Ecto neural progenitor cell (in vitro differentiated cells): ENCODE results near the gene OTOGL.
"Not testable (repeated sequence)": the region's sequence is repeated elsewhere in the genome, so short reads cannot be mapped to it uniquely, and the experiment has no call there.

Experiments used
- DNase-seq: peaks from one replicate; pipeline ENCODE4 v3.0.0-alpha.2; 2018; ENCODE audit warnings: low spot score

The OTOGL gene

DNA sequence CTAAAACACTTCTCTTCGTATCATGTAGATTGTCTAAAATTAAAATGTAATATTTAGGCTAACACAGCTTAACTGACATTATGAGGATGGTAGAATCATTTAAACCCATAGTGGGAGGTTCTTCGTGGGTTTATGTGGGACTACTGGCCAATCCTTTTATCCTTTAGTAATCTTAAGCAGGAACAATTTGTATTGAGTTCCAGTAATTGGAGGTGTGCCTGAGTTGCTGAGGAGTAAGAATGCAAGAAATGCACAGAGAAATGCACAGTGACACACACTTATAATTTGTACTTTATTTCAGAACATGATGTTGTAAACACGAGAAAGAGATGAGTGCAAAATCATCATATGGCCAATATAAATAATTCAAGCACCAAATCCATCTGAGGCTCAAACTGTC is 22.3 kb downstream of the OTOGL start:
- DNase-seq: no peak

DNA sequence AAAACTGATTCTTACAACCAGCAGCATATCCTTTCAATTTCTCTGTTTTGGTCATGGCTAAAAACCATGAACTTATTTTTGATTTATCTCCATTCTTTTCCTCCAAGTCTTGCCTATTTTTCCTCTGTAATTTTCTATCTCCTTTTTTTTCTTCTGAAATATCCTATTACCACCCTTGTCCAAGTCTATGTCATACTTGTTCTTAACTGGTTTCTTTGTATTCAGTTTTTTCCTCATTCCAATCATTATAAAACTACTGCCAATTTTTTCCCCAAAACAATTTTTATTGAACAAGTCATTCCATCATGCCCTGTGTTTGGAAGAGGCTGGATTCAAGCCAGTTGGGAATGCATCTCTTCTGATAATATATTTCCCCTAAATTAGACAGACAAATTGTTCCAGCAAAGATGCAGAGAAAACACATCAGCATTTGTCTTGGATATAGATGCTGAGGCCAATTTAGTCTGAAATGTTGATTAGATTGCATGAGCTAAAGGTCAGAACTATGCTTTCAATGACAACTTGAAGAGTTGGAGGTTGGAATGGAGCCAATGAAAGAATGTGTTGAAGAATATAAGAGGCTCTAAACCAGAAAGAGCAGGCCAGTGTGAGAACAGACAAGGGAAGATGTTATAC is 30.7 kb downstream of the OTOGL start:
- DNase-seq: no peak

DNA sequence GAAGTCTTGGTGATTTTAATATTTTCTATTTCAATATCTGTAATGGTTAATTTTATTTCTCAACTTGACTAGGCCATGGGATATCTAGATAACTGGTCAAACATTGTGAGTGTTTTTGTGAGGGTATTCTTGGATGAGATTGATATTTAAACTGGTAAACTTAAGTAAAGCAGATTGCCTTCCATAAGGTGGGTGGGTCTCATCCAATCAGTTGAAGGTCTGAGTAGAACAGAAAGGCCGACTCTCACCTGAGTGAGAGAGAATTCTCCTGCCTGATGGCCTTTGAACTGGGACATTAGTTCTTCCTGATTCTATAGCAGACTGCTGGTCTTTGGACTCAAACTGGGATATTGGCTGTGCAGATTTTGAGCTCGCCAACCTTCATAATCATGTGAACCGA is 36.3 kb downstream of the OTOGL start:
- no peak for DNase-seq

DNA sequence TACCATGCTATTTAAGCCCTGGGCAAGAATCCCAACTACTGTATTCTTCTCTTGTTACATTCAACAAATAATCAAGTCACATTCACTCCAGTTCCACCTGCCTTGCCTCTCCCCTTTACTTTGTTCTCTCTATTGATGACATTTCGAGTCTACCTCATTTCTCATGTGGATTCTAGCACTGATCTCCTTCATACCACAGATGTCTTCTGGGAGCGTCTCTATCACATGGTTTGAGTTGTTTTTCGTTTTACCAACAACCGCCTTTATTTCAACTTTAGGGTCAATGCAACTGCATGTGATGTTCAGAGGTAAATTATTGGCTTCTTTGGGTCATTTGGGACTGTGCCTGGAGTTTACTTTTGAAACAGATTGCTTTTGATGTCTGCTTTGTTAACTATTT is 40.7 kb downstream of the OTOGL start:
- DNase-seq: no peak

DNA sequence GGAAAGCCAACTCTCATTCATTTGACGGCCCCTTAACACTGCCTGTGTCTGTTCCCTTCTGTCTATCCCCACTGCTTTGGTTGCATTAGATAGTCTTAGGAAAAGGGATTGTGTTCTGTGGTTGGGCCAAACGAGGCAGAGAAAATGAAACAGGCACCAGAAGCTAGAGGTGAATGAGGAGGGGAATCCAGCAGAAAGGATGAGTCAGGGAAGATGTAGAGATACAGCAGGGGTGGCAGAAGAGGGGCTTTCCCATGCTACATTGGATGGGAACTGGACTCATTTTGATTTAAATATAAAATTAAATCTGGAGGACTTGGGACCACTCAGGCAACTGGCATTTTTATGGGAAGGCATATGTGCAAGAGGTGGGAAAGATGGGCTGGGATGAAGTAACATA is 43.3 kb downstream of the OTOGL start:
- DNase-seq: no peak

DNA sequence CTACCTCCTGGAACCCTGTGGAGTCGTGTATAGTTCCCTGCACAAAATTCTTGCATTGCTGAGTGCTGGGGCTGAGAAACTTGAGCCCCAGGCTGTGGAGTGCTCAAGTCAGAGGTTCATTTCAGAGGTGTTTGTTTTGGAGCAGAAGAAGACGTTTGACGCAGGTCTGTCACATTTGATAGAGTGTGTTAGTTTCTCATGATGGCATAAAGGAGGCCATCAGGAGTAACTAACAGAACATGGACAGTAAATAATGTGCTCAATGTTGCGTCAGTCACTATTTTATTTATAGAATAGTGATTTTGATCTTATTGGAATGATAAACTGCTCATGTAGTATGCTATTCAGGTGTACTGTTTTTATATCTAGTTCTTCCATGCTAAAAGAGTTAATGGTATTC is 44.2 kb downstream of the OTOGL start:
- no peak for DNase-seq

DNA sequence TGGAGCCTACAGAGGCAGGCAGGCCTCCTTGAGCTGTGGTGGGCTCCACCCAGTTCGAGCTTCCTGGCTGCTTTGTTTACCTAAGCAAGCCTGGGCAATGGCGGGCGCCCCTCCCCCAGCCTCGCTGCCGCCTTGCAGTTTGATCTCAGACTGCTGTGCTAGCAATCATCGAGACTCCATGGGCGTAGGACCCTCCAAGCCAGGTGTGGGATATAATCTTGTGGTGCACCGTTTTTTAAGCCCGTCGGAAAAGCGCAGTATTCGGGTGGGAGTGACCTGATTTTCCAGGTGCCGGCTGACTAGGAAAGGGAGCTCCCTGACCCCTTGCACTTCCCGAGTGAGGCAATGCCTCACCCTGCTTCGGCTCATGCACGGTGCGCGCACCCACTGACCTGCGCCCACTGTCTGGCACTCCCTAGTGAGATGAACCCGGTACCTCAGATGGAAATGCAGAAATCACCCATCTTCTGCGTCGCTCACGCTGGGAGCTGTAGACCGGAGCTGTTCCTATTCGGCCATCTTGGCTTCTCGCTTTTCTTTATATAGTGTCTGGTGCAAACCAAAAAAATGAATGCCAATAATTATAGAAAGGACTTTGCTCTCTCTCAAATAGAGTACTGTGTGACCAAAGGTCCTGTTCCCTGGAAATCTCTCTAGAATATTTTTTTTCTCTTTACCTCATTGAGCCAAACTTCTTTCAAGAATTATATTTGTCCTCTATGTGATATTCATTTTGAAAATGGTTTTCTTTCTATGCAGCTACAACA is 50.4 kb downstream of the OTOGL start:
- not testable (repeated sequence) for DNase-seq

DNA sequence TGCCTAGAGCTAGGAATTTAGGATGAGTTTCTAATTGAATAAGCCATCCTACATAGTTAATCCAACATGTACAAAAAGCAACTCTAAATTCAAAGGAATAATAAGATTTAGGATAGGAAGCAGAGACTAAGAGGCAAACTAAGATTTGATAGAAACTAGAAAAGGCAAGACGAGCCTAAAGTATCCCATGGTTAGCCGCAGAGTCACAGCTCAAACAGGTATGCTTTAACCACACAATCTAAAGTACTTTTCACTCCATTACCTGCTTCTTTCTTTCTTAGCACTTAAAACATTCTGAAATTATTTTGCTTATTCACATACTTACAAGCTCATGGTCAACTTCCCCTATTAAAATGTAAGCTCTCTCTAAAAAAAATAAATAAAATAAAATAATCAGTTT is 51.8 kb downstream of the OTOGL start:
- DNase-seq: no peak

DNA sequence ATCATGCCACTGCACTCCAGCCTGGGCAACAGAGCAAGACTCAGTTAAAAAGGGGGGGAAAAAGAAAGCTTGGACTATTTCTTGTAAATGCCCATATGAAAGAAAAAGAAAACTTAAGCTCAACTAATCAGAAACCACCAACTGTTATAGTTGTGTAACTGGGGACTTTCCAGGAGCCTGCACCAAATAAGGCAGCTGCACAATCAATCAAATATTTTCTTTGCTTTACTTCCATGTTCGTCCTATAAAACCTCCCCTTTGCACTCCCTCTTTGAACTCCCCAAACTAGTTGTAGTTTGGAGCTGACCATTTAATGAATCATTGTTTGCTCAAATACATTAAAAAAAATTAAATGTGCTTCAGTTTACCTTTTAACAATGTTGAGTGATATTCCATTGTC is 54.9 kb downstream of the OTOGL start:
- DNase-seq: no peak

DNA sequence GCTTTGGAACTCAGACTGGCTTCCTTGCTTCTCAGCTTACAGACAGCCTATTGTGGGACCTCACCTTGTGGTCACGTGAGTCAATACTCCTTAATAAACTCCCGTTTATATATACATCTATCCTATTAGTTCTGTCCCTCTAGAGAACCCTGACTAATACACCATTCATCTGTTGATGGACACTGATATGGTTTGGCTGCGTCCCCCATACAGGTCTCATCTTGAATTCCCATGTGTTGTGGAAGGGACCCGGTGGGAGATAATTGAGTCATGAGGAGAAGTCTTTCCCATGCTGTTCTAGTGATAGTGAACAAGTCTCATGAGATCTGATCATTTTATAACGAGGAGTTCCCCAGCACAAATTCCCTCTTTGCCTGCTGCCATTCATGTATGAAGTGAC is 57.0 kb downstream of the OTOGL start:
- DNase-seq: no peak

DNA sequence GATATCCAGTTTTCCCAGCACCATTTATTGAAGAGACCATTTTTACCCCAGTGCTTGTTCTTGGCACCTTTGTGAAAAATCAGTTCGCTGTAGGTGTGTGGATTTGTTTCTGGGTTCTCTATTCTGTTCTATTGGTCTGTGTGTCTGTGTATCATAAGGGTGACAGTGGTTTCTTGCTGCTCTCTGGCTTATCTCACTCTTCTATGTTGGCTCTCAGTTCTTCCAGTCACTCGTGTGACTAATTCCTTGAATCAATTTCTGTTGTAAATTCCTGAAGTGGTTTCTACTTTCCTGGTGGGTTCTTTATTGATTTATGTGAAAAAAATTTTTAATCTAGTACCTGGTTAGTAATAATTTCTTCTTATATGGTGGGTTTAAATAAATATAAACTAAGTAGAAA is 58.3 kb downstream of the OTOGL start:
- no peak for DNase-seq

DNA sequence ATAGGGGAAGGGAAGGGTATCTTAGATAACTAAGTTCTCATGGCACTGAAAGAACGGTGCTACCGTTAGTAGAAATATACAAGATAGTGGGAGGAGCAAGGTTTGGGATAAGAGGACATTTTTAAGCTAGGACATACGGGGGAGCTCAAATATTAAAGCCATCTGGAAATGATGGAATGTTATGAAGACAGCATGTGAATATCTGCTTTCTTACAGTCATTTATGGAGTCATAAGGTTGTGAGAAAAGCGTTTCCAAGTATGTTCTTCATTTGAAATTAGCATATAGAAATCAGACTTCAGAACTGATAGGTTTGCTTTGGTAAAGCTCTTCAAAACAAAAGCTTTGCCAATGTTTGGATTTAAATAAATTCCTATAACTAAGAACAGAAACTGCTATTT is 62.3 kb downstream of the OTOGL start:
- no peak for DNase-seq

DNA sequence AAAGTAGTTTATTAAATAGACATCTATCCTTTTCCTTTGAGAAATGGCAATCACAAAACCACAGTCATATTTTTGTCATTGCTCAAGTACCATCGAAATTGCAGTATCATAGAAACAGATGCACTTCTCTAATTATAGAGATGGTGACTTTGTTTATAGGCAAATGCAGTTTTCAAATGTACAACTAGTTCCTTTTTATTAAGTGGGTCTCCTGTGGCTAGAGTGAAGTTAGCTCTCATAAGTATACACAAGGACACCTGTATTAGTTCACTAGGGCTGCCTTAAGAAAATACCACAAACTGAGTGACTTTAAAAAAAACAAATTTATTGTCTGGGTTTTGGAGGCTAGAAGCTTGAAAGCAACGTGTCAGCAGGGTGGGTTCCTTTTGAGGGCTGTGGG is 62.8 kb downstream of the OTOGL start:
- no peak for DNase-seq

DNA sequence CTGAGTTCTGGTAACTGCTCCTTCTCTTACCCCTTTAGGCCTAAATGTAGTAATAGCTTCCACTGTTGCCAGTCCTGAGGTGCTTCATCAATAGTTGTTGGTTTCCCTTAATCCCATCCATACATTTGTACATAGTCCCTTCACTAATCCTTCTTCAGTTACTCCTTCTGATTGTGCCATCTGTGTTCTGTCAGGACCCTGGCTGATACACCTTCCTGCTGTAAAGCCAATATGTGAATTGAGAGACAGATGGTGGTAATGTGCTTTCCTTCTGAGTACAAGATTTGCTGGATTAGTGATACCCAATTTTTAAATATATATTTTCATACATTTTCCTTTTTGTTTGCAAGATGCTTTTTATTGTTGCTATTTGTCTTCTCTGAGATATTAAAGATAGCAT is 66.4 kb downstream of the OTOGL start:
- DNase-seq: no peak

DNA sequence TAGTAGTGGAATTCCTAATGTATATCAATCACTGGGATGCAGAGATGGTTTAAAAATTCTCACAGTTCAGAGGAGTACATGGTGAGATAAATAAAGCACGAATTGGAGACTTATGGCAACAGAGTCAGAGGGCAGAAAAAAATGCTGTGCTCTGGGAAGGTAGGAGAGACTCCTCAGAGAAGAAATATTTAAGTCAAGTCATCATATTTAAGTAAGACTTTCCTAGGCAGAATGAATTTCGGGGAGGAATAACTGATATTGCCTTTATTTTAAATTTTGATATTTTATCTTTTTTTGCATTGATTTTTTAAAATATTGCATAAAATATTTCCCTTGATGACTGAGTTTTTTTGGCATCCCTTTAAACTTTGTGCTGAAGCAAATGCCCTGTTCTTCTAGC is 67.4 kb downstream of the OTOGL start:
- no peak for DNase-seq

DNA sequence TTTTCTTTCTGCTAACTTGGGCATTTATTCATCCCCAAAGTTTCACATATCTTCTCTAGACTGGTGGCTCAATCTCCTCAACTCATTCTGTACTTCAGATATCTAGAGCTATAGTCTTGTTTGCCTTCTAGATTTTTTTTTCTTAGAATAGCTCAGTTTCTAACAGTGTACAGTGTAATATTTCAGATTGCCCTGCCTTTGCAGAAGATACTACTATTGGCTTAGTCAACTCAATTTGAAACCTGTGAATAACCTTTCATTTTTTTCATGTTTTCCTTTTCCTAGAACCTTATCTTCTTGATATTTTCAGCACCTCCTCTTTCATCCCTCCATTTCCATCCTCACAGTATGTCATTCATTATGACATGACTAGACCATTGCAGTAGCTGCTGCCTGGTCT is 69.6 kb downstream of the OTOGL start:
- no peak for DNase-seq

DNA sequence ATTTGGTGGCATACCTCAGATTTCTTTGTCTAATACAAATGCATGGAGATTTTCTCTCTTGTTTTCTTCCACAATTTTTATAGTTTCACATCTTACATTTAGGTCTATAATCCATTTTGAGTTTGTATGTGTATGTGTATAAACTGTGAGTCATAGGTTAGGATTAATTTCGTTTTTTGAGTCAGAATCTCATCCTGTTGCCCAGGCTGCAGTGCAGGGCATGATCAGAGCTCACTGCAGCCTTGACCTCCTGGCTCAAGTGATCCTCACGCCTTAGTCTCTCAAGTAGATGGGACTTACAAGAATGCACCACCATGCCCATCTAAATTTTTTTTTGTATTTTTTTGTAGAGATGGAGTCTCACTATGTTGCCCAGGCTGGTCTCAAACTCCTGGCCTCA is 71.6 kb downstream of the OTOGL start:
- DNase-seq: no peak

DNA sequence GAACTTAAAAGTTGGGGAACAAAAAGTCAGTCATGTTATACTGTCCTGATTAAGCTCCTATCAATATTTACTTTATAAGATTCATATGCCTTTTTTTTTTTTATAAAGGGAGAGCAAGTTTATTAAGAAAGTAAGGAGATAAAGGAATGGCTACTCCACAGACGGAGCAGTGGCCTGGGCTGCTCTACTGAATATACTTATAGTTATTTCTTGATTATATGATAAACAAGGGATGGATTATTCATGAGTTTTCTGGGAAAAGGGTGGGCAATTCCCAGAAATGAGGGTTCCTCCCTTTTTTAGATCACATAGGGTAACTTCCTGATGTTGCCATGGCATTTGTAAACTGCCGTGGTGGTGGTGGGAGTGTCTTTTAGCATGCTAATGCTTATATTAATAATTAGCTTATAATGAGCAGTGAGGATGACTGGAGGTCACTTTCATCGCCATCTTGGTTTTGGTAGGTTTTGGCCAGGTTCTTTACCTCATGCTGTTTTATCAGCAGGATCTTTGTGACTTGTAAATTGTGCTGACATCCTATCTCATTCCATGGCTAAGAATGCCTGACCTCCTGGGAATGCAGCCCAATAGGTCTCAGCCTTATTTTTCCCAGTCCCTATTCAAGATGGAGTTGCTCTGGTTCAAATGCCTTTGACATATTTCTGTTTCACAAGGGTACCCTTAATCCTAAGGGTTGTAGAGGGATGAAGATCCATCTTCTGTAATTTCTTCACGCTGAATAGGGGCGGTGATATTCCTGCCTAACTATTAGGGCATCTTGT is 73.9 kb downstream of the OTOGL start:
- DNase-seq: no peak

DNA sequence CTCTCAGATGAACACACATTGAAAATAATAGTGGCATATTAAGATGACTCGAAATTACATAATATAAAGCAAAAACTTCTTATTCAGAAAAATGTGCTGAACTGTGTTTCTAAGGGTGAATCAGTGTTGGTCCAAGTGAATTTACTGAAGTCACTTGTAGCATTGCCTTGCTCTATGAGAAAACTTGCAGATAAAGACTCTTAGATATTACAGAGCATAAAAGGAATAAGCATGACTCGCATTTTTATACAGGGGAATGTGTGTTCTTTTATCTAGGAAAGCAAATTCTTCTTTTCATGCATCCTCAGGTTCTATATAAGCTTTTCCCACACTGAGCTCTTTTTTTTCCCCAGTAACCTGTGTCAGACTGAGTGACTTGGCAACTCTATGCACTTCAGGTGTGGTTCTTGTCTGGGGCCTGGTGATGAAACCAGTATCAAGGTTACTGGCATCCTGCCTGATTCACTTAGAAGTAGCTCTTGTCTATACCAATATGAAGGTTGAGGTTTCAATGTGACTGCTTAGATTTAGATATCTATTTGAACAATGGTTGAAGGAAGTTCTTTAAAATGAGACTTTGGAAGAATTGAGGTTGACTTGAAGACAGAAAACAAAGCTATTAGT is 76.1 kb downstream of the OTOGL start:
- no peak for DNase-seq

DNA sequence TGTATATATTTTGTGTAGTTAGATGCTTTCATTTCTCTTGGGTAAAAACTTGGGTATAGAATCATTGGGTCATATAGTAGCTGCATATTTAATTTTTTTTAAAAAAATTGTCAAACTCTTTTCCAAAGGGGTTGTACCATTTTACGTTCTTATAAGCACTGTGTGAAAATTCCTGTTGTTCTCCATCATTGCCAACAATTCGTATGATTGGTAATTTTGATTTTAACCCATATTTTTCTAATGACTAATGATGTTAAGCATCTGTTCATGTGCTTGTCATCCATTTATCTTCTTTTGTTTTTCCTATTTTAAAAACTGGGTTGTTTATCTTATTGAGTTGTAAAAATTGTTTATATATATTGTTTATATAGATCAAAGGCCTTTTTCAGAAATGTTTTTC is 77.4 kb downstream of the OTOGL start:
- no peak for DNase-seq

DNA sequence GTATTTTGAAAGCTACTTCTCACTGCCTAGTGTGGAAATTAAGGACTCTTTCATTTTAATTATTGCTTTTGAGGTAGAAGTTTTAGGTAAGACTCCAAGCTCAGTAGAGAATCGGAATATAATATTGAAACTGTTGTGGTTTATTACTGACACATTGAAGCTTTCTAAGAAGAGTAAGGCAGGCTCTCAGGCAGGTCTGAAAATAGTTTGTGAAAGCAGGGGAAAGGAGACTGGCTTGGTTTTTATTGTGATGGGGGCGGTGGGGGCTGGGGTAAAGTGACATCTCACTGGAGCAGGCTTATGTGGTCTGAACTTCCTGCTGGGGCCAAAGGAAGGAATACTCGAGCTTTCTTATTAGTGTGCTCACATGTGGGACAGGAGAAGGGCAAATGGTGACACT is 79.5 kb downstream of the OTOGL start:
- DNase-seq: no peak

DNA sequence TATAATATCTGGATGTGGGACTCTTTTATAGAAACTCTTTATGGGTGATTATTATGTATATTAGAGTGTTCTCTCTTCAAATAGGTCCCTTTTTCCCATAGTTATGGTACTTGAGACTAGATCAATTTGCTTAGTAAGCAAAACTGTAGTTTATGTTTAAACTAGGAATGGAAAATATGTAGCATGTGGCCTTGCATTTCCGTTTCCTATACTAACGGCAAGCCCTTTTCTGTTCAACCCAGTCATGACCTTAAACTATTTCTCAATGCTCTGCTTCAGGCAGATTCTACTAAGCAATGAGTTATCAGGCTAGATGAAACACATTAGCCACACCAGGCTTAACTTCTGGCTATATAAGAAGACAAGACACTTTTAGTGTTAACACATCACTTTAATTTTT is 84.6 kb downstream of the OTOGL start:
- no peak for DNase-seq

DNA sequence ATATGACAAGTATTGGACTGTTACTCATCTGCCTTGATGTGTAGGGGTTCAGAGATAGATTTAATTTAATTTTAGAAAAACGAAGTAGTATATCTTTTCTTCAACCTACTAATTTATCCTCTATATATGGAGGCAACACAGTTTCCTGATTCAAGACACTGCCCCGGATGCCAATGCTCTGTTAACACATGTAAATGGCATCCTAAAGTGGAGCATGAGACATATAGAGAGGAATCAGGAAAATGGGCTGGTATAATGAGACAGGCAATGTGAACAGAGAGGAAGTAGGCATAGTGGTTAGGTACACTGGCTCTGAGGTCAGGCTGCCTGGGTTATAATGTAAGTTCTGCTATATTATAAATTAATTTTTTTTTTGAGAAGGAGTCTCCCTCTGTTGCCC is 85.6 kb downstream of the OTOGL start:
- no peak for DNase-seq
